AG08396 (cell line): Measurements from ENCODE around the gene ABCB6.
"Not testable (repeated sequence)": the region's sequence is repeated elsewhere in the genome, so short reads cannot be mapped to it uniquely, and the experiment has no call there.

ENCODE experiments used
- DNase-seq: peaks from one replicate; pipeline ENCODE4 v3.0.0; 2012; ENCODE audit warnings: low spot score, mixed read lengths

Gene ABCB6

GRCh38 chr2:219218732-219219701 lies at the start of gene ABCB6:
ABCB6 (minus strand) TSS chr2:219218958; CDS start chr2:219218673, 285 bp downstream.
- peak; percentile 95 for DNase-seq

GRCh38 chr2:219268294-219268693 lies 49.5 kb upstream of the ABCB6 start:
- DNase-seq = no peak

- DNase-seq = no peak
Observed at GRCh38 chr2:219266886-219267285, 48.1 kb upstream of the ABCB6 start.

GRCh38 chr2:219266232-219266631 lies 47.5 kb upstream of the ABCB6 start:
- no peak for DNase-seq

- DNase-seq = no peak
Observed at GRCh38 chr2:219261024-219261855, 42.5 kb upstream of the ABCB6 start.

GRCh38 chr2:219258942-219259341 lies 40.2 kb upstream of the ABCB6 start:
- not testable (repeated sequence) for DNase-seq

- no peak for DNase-seq
Observed at GRCh38 chr2:219254590-219255201, 35.9 kb upstream of the ABCB6 start.

GRCh38 chr2:219253753-219254589 lies 35.2 kb upstream of the ABCB6 start, which contains the start of gene TUBA4A:
TUBA4A (minus strand) TSS chr2:219253918; CDS start chr2:219253858, 60 bp downstream.
- DNase-seq = peak; percentile 93

GRCh38 chr2:219252900-219253752 lies 34.4 kb upstream of the ABCB6 start, which contains the start of gene TUBA4B:
TUBA4B (plus strand) TSS chr2:219253243; CDS start chr2:219253408, 165 bp downstream.
- DNase-seq = peak; percentile 42

- DNase-seq = no peak
Observed at GRCh38 chr2:219252570-219252899, 33.8 kb upstream of the ABCB6 start.

GRCh38 chr2:219252084-219252483 lies 33.3 kb upstream of the ABCB6 start:
- no peak for DNase-seq

GRCh38 chr2:219251656-219252055 lies 32.9 kb upstream of the ABCB6 start:
- DNase-seq = no peak

- no peak for DNase-seq
Observed at GRCh38 chr2:219250049-219250781, 31.5 kb upstream of the ABCB6 start.

GRCh38 chr2:219249203-219249980 lies 30.6 kb upstream of the ABCB6 start:
- peak; percentile 73 for DNase-seq

- DNase-seq = no peak
Observed at GRCh38 chr2:219248845-219249202, 30.1 kb upstream of the ABCB6 start.

- no peak for DNase-seq
Observed at GRCh38 chr2:219247678-219248642, 29.2 kb upstream of the ABCB6 start.

GRCh38 chr2:219246559-219246958 lies 27.8 kb upstream of the ABCB6 start:
- no peak for DNase-seq

- DNase-seq = no peak
Observed at GRCh38 chr2:219245899-219246230, 27.1 kb upstream of the ABCB6 start.
